ENCODE measurements around the gene CUL4A. TPM values are rescaled to one million over a fixed set of nuclear protein-coding genes. Genes with fewer than 3 reads are reported as not detected.
"Not testable (repeated sequence)": the region's sequence is repeated elsewhere in the genome, so short reads cannot be mapped to it uniquely, and the experiment has no call there.

Gene CUL4A
- total RNA-seq, 1 donor from 2014 or later = 143 TPM

DNA sequence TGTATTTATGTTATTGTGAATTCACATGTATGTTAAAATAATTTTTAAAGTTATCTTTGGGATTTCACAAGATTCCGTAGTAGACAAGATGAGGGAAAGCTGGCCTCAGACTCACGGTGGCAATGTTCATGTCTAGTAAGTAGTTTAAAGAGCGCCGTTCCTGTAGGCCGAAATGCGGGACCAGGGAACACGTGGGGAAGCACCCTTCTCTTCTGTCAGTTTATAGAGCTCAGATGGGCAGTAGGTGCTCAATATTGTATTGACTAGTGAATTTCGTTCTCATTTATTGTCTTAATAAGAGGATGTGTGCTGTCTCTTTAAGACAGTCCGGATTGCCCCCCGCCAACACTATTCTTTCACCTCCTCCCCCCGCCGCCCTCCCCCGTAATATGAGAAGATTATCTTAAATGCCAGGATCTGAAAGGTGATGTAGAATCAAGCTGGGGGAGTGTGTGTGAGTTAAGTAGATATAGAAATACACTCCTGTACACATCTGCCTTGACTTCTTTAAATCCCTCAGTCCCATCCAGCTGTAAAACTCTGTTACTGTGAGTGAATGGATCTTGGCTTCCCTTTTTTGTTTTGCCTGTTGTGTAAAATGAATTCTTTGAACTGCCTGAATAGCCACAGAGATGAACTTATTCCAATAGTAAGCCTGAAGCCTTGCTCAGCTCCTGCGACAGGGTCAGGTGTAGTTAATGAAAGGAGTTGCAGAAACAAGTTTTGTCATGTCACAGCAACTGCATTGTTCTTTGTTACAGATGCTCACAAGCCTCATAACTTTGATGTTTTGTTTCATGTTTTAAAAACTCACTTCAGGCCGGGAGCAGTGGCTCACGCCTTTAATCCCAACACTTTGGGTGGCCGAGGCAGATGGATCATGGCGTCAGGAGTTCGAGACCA, 88.9 kb downstream of the CUL4A start:
- DNase-seq (ENCODE audit: missing footprints) (no peak), ATAC-seq (no peak)
- intact Hi-C loops (cut with DNase I) = no loop called here

DNA sequence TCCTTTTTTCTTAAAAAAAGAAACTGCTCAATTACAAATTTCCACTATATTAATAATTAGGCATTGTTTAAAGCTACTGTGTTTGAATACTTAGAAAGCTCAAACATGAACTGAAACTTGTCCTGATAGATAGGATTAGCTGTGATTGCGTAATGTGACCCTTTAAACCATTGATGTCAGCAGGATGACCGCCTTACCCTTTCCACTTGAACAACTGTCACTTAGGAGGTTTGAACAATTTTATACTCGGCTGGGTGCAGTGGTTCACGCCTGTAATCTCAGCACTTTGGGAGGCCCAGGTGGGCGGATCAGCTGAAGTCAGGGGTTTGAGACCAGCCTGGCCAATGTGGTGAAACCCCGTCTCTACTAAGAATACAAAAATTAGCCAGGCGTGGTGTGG, 90.5 kb downstream of the CUL4A start:
- intact Hi-C loops (cut with DNase I) = no loop called here
- no peak for ATAC-seq
- no peak for DNase-seq (ENCODE audit: missing footprints)

DNA sequence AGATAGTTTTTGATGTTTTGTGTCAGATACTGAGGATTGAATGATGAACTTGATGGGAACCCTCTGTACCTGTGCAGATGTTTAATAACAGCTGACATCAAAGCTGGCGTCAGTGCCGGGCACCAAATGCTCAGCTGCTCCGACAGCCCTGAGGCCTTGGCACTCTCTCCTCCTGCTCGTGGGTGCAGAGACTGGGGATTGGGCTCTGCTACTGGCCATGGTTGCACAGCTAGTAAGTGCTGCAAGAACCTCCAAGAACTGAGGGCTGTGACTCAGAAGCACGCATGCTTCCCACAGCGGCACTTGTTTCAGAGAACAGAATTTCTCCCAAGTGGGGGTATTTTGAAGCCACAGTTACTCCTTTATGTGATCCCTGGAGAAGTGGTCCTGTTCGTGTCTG, 93.6 kb downstream of the CUL4A start:
- ATAC-seq = no peak
- intact Hi-C loops (cut with DNase I) = no loop called here
- DNase-seq (ENCODE audit: missing footprints) = no peak

DNA sequence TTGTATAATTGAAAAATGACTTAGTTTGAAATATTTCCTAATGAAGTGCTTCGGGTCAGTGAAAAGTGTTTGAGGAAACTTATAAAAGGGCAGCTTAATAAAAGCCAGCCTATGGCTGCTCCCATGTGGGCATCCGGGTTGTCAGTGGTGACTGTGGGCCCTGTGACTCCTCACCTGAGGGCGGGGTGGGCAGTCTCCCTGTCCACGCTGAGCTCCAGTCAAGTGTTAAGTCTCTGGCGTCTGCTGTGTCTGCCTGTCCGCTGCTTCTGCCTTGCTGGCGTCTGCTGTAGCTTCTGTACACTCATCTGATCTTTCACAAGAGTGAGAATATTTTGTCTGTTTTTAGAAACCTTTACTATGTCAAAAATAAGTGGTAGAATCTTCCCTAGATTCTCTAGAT, 94.7 kb downstream of the CUL4A start:
- DNase-seq (ENCODE audit: missing footprints) = no peak
- ATAC-seq = no peak
- intact Hi-C loops (cut with DNase I) = no loop called here

DNA sequence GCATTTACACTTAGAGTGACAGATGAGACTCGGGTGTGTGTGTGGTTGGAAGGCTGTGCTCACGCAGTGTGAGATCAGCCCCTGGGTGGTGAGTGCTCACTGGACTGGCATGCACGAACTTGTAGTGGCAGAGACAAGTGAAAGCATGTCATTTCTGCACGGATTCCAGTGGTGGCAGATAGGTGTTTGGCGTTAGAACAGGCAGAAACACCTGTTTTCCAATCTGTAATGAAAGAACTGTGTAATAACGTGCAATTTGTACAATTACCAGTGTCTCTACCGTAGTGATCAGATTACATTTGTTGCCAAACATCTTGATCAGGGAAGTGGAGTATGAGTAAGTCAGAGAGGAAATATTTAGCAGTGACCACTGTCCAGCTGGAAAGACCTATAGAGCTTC, 95.8 kb downstream of the CUL4A start:
- ATAC-seq (no peak), DNase-seq (ENCODE audit: missing footprints) (no peak)
- intact Hi-C loops (cut with DNase I) = no loop called here

DNA sequence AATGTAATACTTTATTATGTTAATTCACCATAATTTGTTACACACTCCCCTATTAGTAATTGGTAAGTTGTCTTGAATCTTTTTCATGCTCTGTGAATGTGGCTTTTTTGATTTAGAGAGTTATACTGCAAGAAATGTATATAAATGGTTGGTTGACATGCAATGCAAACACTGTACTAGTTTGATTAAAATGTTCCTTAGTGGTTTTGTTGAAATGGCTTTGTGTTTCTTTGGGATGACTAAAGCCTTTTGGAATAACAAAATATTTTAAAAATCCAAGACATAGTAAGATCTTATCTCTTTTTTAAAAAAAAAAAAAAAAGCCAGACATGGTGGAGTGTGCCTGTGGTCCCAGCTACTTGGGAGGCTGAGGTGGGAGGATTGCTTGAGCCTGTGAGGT, 98.1 kb downstream of the CUL4A start:
- intact Hi-C loops (cut with DNase I) = no loop called here
- DNase-seq (ENCODE audit: missing footprints) = no peak
- no peak for ATAC-seq

DNA sequence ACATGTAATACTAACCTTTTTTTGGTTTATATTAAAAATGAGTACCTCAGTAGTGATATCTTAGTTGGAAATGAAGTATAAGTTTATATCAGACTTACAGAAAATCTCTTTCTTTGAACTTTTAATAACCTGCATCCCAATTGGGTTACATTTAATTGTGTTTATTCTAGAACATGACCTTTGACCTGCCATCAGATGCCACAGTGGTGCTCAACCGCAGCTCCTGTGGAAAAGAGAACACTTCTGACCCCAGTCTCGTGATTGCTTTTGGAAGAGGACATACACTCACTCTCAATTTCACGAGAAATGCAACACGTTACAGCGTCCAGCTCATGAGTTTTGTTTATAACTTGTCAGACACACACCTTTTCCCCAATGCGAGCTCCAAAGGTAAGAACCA, 100.1 kb downstream of the CUL4A start:
- ATAC-seq (no peak), DNase-seq (ENCODE audit: missing footprints) (no peak)
- intact Hi-C loops (cut with DNase I) = no loop called here

DNA sequence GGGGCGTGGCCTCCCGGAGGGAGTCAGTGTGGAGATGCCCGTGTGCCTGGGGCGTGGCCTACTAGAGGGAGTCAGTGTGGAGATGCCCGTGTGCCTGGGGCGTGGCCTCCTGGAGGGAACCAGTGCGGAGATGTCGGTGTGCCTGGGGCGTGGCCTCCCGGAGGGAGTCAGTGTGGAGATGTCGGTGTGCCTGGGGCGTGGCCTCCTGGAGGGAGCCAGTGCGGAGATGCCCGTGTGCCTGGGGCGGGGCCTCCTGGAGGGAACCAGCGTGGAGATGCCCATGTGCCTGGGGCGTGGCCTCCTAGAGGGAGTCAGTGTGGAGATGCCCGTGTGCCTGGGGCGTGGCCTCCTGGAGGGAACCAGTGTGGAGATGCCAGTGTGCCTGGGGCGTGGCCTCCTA, 104.7 kb downstream of the CUL4A start:
- intact Hi-C loops (cut with DNase I); DNase-seq (ENCODE audit: missing footprints); ATAC-seq: not testable (repeated sequence)

DNA sequence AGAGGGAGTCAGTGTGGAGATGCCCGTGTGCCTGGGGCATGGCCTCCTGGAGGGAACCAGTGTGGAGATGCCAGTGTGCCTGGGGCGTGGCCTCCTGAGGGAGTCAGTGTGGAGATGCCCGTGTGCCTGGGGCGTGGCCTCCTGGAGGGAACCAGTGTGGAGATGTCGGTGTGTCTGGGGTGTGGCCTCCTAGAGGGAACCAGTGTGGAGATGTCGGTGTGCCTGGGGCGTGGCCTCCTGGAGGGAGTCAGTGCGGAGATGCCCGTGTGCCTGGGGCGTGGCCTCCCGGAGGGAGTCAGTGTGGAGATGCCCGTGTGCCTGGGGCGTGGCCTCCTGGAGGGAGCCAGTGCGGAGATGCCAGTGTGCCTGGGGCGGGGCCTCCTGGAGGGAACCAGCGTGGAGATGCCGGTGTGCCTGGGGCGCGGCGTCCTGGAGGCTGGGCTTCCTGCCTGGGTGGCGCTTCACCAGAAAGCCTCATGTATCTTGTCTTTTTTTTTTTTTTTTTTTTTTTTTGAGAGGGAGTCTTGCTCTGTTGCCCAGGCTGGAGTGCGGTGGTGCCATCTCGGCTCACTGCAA, 105.6 kb downstream of the CUL4A start:
- ATAC-seq; intact Hi-C loops (cut with DNase I); DNase-seq (ENCODE audit: missing footprints): not testable (repeated sequence)

DNA sequence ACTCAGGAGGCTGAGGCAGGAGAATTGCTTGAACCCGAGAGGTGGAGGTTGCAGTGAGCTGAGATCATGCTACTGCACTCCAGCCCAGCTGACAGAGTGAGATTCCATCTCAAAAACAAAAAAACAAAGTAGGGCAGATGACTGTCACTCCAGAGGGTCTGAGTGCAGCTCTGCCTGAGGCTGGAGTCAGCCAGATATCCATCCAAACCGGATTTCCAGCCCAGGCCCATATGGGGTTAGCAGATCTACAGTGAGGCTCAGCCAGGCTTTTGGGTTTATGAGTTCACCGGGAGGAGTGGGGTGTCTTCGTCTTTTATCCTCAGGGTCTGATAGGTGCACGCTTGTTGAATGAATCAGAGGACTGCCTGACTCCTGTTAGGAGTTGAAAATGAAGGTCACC, 106.6 kb downstream of the CUL4A start:
- no peak for ATAC-seq
- intact Hi-C loops (cut with DNase I) = no loop called here
- DNase-seq (ENCODE audit: missing footprints) = no peak

Small RNAs within 50 kb of the gene (microRNA-seq; reads per million reads assigned to microRNA genes)
- gene MIR8075 = not detected

Other genes starting within 250 kb of the CUL4A start
- gene MCF2L, start 240.4 kb upstream of the CUL4A start, total RNA-seq = 45.9 TPM
- gene F7, start 103.8 kb upstream of the CUL4A start, total RNA-seq = not detected
- 5.2 TPM for gene F10, start 86.8 kb upstream of the CUL4A start, total RNA-seq
- not detected for gene PROZ, start 51.0 kb upstream of the CUL4A start, total RNA-seq
- 57.2 TPM for gene PCID2, start 944 bp upstream of the CUL4A start, total RNA-seq
- 104 TPM for gene LAMP1, start 87.6 kb downstream of the CUL4A start, total RNA-seq
- 1.5 TPM for gene GRTP1, start 154.5 kb downstream of the CUL4A start, total RNA-seq
- 468 TPM for gene ADPRHL1, start 243.9 kb downstream of the CUL4A start, total RNA-seq

Measured in Right ventricle myocardium inferior (tissue), 1 donor.